ENCODE results near the gene DSC1.

Gene DSC1

DNA sequence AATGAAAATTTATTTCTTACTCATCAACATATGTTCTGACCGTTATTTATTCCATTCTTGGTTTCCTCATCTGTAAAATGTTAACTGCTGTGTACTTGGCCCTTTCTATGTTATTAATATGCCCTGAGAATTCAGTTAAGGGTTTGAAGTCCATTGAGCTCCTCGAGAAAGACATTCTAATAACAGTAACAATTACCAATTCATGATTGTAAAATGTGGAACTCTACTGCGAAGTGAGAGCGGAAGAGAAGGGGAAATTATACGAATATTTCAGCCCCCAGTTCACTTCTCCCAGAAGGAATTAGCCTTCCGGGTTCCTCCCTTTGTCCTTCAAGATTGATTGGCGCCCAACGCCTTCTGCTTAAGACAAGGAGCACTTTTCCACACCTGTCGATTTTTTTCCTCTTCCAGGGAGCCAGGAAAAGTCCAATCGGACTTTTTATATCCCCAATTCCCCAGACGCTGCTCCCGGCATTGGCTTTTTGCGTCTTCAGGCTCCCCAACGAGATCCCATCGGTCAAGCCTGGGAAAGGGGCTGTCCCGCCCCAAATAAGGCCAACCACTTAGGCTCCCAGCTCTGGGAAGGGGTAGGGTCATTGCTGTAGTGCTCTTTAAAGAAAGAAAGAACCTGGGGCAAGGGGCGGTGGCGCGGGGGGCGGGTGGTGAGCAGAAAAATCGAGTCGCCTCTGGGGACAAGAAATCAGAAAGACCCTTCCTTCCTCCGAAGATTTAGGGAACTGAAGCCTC is 62.0 kb downstream of the DSC1 start:
- DNase-seq (ENCODE audit: low spot score): no peak
- peak overlapping the region; percentile 75 for H3K4me3 ChIP-seq
- H3K27ac ChIP-seq: peak overlapping the region in 1 of 2 donors; percentile 78
- no peak for TF ChIP-seq CTCF (IDR thresholded peaks at IDR 0.05)

GRCh38 chr18:31099450-31100230 is 63.0 kb downstream of the DSC1 start:
- Histone ChIP-seq H3K27ac (no peak overlapping the region), H3K4me3 (no peak overlapping the region)
- no peak for TF ChIP-seq CTCF (IDR thresholded peaks at IDR 0.05)
- DNase-seq (ENCODE audit: low spot score): no peak

GRCh38 chr18:31098878-31099277 is 63.8 kb downstream of the DSC1 start:
- TF ChIP-seq CTCF (IDR thresholded peaks at IDR 0.05): no peak
- no peak for DNase-seq (ENCODE audit: low spot score)
- no peak overlapping the region for H3K4me3 ChIP-seq
- no peak overlapping the region for H3K27ac ChIP-seq

- DNase-seq (ENCODE audit: low spot score): no peak
- H3K4me3 ChIP-seq: no peak overlapping the region
- no peak for TF ChIP-seq CTCF (IDR thresholded peaks at IDR 0.05)
- H3K27ac ChIP-seq: no peak overlapping the region
Observed at GRCh38 chr18:31097666-31098065, 65.0 kb downstream of the DSC1 start.

DNA sequence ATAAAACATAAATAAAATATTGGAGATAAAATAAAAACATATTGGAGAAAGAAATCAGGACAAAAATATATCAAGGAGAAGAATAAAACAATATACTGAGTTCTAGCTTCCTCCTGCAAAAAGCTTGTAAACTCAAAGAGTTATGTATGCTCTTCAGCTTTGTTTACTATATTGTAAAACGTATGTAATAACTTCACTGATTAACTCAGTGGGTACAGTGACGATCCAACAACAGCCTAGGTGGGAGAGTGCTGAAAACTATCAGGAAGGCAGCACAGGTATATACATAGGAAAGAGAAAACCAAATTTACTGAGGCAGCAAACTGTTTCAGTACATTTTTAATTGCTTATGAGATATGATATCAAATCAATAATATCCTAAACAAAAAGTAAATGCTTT is 68.8 kb downstream of the DSC1 start:
- no peak for TF ChIP-seq CTCF (IDR thresholded peaks at IDR 0.05)
- H3K27ac ChIP-seq: no peak overlapping the region
- no peak overlapping the region for H3K4me3 ChIP-seq
- DNase-seq (ENCODE audit: low spot score): no peak

GRCh38 chr18:31093294-31093693 is 69.4 kb downstream of the DSC1 start:
- TF ChIP-seq CTCF (IDR thresholded peaks at IDR 0.05): no peak
- H3K27ac ChIP-seq: no peak overlapping the region
- DNase-seq (ENCODE audit: low spot score): no peak
- H3K4me3 ChIP-seq: no peak overlapping the region

DNA sequence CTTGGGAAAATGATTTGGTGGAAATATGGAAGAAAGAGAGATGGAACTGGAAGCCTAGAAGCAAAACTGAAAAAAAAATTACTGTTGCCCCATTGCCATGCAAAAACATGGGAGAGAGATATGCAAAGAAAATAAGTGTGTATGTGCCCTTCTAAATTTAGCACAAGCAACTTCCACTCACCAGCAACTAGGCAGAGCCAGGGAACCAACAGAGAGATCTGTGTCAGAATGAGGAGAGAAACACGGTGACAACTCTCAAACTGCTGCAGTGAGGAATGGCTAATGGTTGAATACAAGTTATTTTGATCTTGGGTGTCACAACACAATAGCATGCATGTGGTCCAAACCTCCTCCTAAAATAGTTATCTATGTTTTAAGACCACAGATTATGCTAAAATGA is 71.3 kb downstream of the DSC1 start:
- no peak for DNase-seq (ENCODE audit: low spot score)
- H3K27ac ChIP-seq: no peak overlapping the region
- no peak for TF ChIP-seq CTCF (IDR thresholded peaks at IDR 0.05)
- no peak overlapping the region for H3K4me3 ChIP-seq
